HCT116 (cell line): ENCODE results near the gene SPRED1. TPM values are rescaled to one million over a fixed set of nuclear protein-coding genes. Genes with fewer than 3 reads are reported as not detected.

Source experiments
- ATAC-seq: fragments of 200-7000 bp; cut with Tn5 transposase; 2 replicates; pipeline ENCODE4 v1.9.1; 2020; ENCODE audit warnings: mild to moderate bottlenecking, moderate library complexity
- BruUV-seq: library from RNA; stranded (reverse); fragments of 400-500 nt; replicated peaks from 2 replicates; lab custom pipeline; 2021; lab: Mats Ljungman, UMichigan
- CTCF ChIA-PET: fragments of 300-600 bp; sonication (Branson Sonifier 250); formaldehyde crosslinking; loops from one replicate; lab custom pipeline; 2021; ENCODE audit warnings: antibody characterized with exemption; lab: Charles Lee
- POLR2A ChIA-PET: fragments of 300-600, 350-600 bp; sonication (Branson Sonifier 250); formaldehyde crosslinking; loops from one replicate; lab custom pipeline; 2021; ENCODE audit warnings: antibody characterized with exemption; lab: Charles Lee
- RAD21 ChIA-PET, 2 experiments: fragments of 300-600 bp; sonication (Branson Sonifier 250); formaldehyde crosslinking; loops; one replicate each; lab custom pipeline; 2023; ENCODE audit warnings: low total read pairs in 2 of 2; ENCODE audit not compliant: uncharacterized antibody in 2 of 2, unreplicated experiment in 2 of 2, low non-redundant PET in 1 of 2; lab: Charles Lee
- DNase-seq: peaks from one replicate; pipeline ENCODE4 v3.0.0-alpha.2; 2010; ENCODE audit warnings: low read depth, low spot score
- H2AFZ ChIP-seq: fragments of 200-600 bp; shearing (Covaris generic), sonication (generic); 2 replicates; pipeline ENCODE4 v1.6.1; 2017; ENCODE audit warnings: low read depth, mixed run types, mixed read lengths, antibody characterized with exemption, low read length; ENCODE audit not compliant: poor library complexity, severe bottlenecking
- H3K27ac ChIP-seq: 2 replicates; pipeline ENCODE4 v1.5.1; 2012; ENCODE audit warnings: low read depth, low read length
- H3K27me3 ChIP-seq: fragments of 200-600 bp; sonication (generic); 2 replicates; pipeline ENCODE4 v1.6.1; 2016; ENCODE audit warnings: mixed run types, low read length, mixed read lengths; ENCODE audit not compliant: insufficient read depth
- H3K36me3 ChIP-seq, 2 experiments: fragments of 200-500 bp in 1 of 2; fragments of 200-600 bp in 1 of 2; sonication (Bioruptor generic) in 1 of 2; sonication (generic) in 1 of 2; 2 replicates each; pipeline versions ENCODE4 v1.5.1 to v1.6.1; 2014 to 2016; ENCODE audit warnings: low read length in 2 of 2, inconsistent platforms in 1 of 2, mixed read lengths in 1 of 2, mixed run types in 1 of 2; ENCODE audit not compliant: insufficient read depth in 2 of 2, control insufficient read depth in 1 of 2
- H3K4me1 ChIP-seq, 2 experiments: fragments of 200-600 bp in 1 of 2; sonication (generic) in 1 of 2; 2 replicates each; pipeline versions ENCODE4 v1.5.1 to v1.6.1; 2012 to 2017; ENCODE audit warnings: low read length in 2 of 2, inconsistent platforms in 1 of 2, mild to moderate bottlenecking in 1 of 2, mixed read lengths in 1 of 2, mixed run types in 1 of 2, moderate library complexity in 1 of 2; ENCODE audit not compliant: insufficient read depth in 2 of 2, control insufficient read depth in 1 of 2
- H3K4me2 ChIP-seq: fragments of 200-600 bp; sonication (generic); 2 replicates; pipeline ENCODE4 v1.6.1; 2017; ENCODE audit warnings: mixed run types, low read length, mixed read lengths
- H3K4me3 ChIP-seq, 2 experiments: fragments of 200-600 bp in 1 of 2; sonication (generic) in 1 of 2; replicated peaks in 1 of 2; 2 replicates each; pipeline ENCODE4 v1.5.1; 2011 to 2016; ENCODE audit warnings: low read length in 2 of 2, control low read depth in 1 of 2, low read depth in 1 of 2, mild to moderate bottlenecking in 1 of 2, mixed read lengths in 1 of 2, mixed run types in 1 of 2
- H3K79me2 ChIP-seq: fragments of 200-600 bp; sonication (generic); 2 replicates; pipeline ENCODE4 v1.6.1; 2017; ENCODE audit warnings: mild to moderate bottlenecking, mixed run types, low read length, moderate library complexity, mixed read lengths; ENCODE audit not compliant: insufficient read depth
- H3K9ac ChIP-seq: fragments of 200-600 bp; sonication (generic); 2 replicates; pipeline ENCODE4 v1.6.1; 2016; ENCODE audit warnings: low read length, mixed read lengths
- H3K9me2 ChIP-seq: fragments of 200-600 bp; sonication (generic), shearing (Covaris generic); 2 replicates; pipeline ENCODE4 v1.6.1; 2017; ENCODE audit warnings: mixed run types, mild to moderate bottlenecking, moderate library complexity; ENCODE audit not compliant: insufficient read depth
- H3K9me3 ChIP-seq, 2 experiments: fragments of 200-500 bp in 1 of 2; fragments of 200-600 bp in 1 of 2; sonication (Bioruptor generic) in 1 of 2; sonication (generic) in 1 of 2; 2 replicates each; pipeline ENCODE4 v1.6.1; 2014 to 2017; ENCODE audit warnings: low read length in 2 of 2, mixed read lengths in 2 of 2, inconsistent platforms in 1 of 2, low read depth in 1 of 2, mild to moderate bottlenecking in 1 of 2, mixed run types in 1 of 2, moderate library complexity in 1 of 2; ENCODE audit not compliant: control insufficient read depth in 1 of 2, insufficient read depth in 1 of 2
- H4K20me1 ChIP-seq: fragments of 200-600 bp; sonication (generic), shearing (Covaris generic); 2 replicates; pipeline ENCODE4 v1.6.1; 2017; ENCODE audit warnings: mixed run types, mild to moderate bottlenecking, moderate library complexity; ENCODE audit not compliant: insufficient read depth
- CBX3 ChIP-seq: IDR thresholded peaks from 2 replicates; pipeline ENCODE4 v1.6.1; 2012; ENCODE audit warnings: low read depth
- CEBPB ChIP-seq: IDR thresholded peaks from 2 replicates; pipeline ENCODE4 v1.6.1; 2012; ENCODE audit warnings: low read depth
- EGR1 ChIP-seq: IDR thresholded peaks from 2 replicates; pipeline ENCODE4 v1.6.1; 2012; ENCODE audit warnings: low read depth
- EZH2phosphoT487 ChIP-seq: fragments of 200-600 bp; IDR thresholded peaks from 2 replicates; pipeline ENCODE4 v1.6.1; 2018; ENCODE audit warnings: antibody characterized with exemption, borderline replicate concordance
- TCF7L2 ChIP-seq: IDR thresholded peaks from 2 replicates; pipeline ENCODE4 v1.7.0; 2011; ENCODE audit warnings: borderline replicate concordance, inconsistent platforms; ENCODE audit not compliant: insufficient read depth, insufficient read length; ENCODE audit errors: extremely low read depth
- YY1 ChIP-seq: IDR thresholded peaks from 2 replicates; pipeline ENCODE4 v1.6.1; 2011; ENCODE audit warnings: low read length, low read depth, moderate library complexity, mild to moderate bottlenecking; ENCODE audit not compliant: insufficient replicate concordance; ENCODE audit errors: extremely low read depth
- ZFX ChIP-seq: fragments of 450-650 bp; IDR thresholded peaks from 2 replicates; pipeline ENCODE4 v1.6.1; 2017
- intact Hi-C: fragments of 100-400 bp; cut with micrococcal nuclease; formaldehyde crosslinking; loops from 2 replicates; pipeline ENCODE4 v1.10.0; 2022
- total RNA-seq: library from RNA; stranded (reverse); gene quantifications from one replicate; pipeline ENCODE4 v1.2.1, GENCODE V29; 2021; ENCODE audit not compliant: unreplicated experiment
- TF ChIP-seq, protein P1 (sequence below): IDR thresholded peaks from 2 replicates; pipeline ENCODE4 v1.6.1; 2012; ENCODE audit warnings: low read depth

SPRED1 gene
- total RNA-seq, 1 experiment from 2014 or later: 24.7 TPM

- CTCF ChIA-PET: no interaction called here
- POLR2A ChIA-PET: interaction anchor here (1.0 kb wide), 1 partner anchor 8 kb away, joined by 4 read pairs; the partner anchor contains the start of gene SPRED1
- Histone ChIP-seq H2AFZ (no peak overlapping the region), H3K9me3 (no peaks in the 10 kb centered on the region), H3K4me1 (peaks cover 2 to 3% of the 10 kb centered on the region in 2 experiments), H3K27me3 (no peaks in the 10 kb centered on the region), H3K9me2 (no peaks in the 10 kb centered on the region), H3K4me2 (no peak overlapping the region), H3K27ac (no peak overlapping the region), H4K20me1 (peaks cover 44% of the 10 kb centered on the region; the same call in 1 of the 2 replicates), H3K9ac (no peak overlapping the region), H3K36me3 (no peaks in the 10 kb centered on the region), H3K79me2 (peaks cover 100% of the 10 kb centered on the region), H3K4me3 (no peak overlapping the region)
- no TSS peak for BruUV-seq
- DNase-seq (no peak), ATAC-seq (no peak)
- TF ChIP-seq EGR1: no peak
- TF ChIP-seq YY1: no peak
- no peak for TF ChIP-seq CEBPB
- no peak for TF ChIP-seq TCF7L2
- TF ChIP-seq ZFX: no peak
- TF ChIP-seq, protein P1, sequence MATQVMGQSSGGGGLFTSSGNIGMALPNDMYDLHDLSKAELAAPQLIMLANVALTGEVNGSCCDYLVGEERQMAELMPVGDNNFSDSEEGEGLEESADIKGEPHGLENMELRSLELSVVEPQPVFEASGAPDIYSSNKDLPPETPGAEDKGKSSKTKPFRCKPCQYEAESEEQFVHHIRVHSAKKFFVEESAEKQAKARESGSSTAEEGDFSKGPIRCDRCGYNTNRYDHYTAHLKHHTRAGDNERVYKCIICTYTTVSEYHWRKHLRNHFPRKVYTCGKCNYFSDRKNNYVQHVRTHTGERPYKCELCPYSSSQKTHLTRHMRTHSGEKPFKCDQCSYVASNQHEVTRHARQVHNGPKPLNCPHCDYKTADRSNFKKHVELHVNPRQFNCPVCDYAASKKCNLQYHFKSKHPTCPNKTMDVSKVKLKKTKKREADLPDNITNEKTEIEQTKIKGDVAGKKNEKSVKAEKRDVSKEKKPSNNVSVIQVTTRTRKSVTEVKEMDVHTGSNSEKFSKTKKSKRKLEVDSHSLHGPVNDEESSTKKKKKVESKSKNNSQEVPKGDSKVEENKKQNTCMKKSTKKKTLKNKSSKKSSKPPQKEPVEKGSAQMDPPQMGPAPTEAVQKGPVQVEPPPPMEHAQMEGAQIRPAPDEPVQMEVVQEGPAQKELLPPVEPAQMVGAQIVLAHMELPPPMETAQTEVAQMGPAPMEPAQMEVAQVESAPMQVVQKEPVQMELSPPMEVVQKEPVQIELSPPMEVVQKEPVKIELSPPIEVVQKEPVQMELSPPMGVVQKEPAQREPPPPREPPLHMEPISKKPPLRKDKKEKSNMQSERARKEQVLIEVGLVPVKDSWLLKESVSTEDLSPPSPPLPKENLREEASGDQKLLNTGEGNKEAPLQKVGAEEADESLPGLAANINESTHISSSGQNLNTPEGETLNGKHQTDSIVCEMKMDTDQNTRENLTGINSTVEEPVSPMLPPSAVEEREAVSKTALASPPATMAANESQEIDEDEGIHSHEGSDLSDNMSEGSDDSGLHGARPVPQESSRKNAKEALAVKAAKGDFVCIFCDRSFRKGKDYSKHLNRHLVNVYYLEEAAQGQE: no peak
- TF ChIP-seq EZH2phosphoT487: no peak
- no peak for TF ChIP-seq CBX3
- RAD21 ChIA-PET: no interaction called here
- intact Hi-C loops: no loop called here
Measured at GRCh38 chr15:38260077-38260476, 7.4 kb downstream of the SPRED1 start.
